ENCODE results near the gene PRRT3.

Gene PRRT3

GRCh38 chr3:9928158-9928557, 24.1 kb downstream of the PRRT3 start:
- no peak overlapping the region for H3K27ac ChIP-seq
- TF ChIP-seq, protein P1, sequence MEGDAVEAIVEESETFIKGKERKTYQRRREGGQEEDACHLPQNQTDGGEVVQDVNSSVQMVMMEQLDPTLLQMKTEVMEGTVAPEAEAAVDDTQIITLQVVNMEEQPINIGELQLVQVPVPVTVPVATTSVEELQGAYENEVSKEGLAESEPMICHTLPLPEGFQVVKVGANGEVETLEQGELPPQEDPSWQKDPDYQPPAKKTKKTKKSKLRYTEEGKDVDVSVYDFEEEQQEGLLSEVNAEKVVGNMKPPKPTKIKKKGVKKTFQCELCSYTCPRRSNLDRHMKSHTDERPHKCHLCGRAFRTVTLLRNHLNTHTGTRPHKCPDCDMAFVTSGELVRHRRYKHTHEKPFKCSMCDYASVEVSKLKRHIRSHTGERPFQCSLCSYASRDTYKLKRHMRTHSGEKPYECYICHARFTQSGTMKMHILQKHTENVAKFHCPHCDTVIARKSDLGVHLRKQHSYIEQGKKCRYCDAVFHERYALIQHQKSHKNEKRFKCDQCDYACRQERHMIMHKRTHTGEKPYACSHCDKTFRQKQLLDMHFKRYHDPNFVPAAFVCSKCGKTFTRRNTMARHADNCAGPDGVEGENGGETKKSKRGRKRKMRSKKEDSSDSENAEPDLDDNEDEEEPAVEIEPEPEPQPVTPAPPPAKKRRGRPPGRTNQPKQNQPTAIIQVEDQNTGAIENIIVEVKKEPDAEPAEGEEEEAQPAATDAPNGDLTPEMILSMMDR (IDR thresholded peaks at IDR 0.05) = no peak
- H3K9me3 ChIP-seq = no peaks in the 10 kb centered on the region
- peaks cover 9 to 10% of the 10 kb centered on the region in 2 experiments for H3K4me1 ChIP-seq (ENCODE audit: control insufficient read depth in 1 of 2, insufficient read depth in 1 of 2, low read depth in 1 of 2, low read length in 1 of 2)
- H3K36me3 ChIP-seq = no peaks in the 10 kb centered on the region
- no peaks in the 10 kb centered on the region for H3K27me3 ChIP-seq
- H3K4me3 ChIP-seq (ENCODE audit: low read depth in 1 of 2, low read length in 1 of 2) = no peak overlapping the region

DNA sequence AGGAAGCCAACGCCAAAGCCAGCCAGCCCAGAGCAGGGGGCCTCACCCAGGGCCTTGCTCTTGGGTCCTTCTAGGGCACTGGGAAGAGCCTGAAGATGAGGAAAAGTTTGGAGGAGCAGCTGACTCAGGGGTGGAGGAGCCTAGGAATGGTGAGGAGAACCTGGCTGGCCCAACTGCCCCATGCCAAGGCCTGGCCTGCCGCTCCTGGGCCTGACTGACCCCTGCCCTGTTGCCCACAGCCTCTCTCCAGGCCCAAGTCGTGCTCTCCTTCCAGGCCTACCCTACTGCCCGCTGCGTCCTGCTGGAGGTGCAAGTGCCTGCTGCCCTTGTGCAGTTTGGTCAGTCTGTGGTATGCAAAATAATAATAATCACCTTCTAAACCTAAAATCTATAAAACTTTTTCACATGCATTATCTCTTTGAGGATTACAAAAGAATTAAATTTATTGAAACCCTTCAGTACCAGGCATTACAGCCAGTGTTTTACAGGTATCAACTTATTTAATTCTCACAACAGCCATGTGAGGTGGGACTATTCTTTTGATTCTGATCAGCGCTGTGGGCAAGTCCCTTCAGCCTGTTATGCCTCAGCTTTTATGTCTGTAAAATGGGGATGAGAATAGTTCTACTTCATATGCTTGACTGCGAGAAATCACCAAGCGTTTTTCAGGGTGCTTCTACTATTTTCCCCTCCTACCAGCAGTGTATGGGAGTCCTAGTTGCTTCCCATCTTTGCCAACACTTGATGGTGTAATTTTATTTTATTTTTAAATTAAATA, 33.8 kb downstream of the PRRT3 start:
- Histone ChIP-seq H3K4me1 (ENCODE audit: control insufficient read depth in 1 of 2, insufficient read depth in 1 of 2, low read depth in 1 of 2, low read length in 1 of 2) (peaks cover 28 to 29% of the 10 kb centered on the region in 2 experiments), H3K9me3 (no peaks in the 10 kb centered on the region), H3K36me3 (no peaks in the 10 kb centered on the region), H3K27me3 (no peaks in the 10 kb centered on the region), H3K4me3 (ENCODE audit: low read depth in 1 of 2, low read length in 1 of 2) (no peak overlapping the region), H3K27ac (no peak overlapping the region)
- TF ChIP-seq, protein P1 (IDR thresholded peaks at IDR 0.05) = no peak

DNA sequence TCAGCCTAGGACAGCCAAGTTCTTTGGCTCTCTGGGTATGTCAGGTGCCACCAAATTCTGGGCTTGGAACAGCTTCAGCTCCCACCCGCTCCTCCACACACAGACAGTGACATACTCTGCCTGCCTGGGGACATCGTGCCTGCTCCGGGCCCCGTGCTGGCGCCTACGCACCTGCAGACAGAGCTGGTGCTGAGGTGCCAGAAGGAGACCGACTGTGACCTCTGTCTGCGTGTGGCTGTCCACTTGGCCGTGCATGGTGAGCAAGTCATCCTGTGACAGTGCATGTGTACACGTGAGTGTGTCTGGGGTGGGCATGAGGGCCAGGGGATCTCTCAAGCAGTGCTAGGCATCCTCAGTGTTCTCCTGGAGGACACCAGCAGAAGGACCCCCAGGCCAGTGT, 34.4 kb downstream of the PRRT3 start:
- TF ChIP-seq, protein P1 (IDR thresholded peaks at IDR 0.05) = no peak
- H3K4me3 ChIP-seq (ENCODE audit: low read depth in 1 of 2, low read length in 1 of 2) = no peak overlapping the region
- no peak overlapping the region for H3K27ac ChIP-seq
- no peaks in the 10 kb centered on the region for H3K27me3 ChIP-seq
- H3K36me3 ChIP-seq = no peaks in the 10 kb centered on the region
- H3K9me3 ChIP-seq = no peaks in the 10 kb centered on the region
- peaks cover 28 to 29% of the 10 kb centered on the region in 2 experiments for H3K4me1 ChIP-seq (ENCODE audit: control insufficient read depth in 1 of 2, insufficient read depth in 1 of 2, low read depth in 1 of 2, low read length in 1 of 2)

- Histone ChIP-seq H3K4me3 (ENCODE audit: low read depth in 1 of 2, low read length in 1 of 2) (peak within 1 kb of the TSS; percentile 66 to 70), H3K27me3 (no peaks in the 10 kb centered on the region), H3K9me3 (no peaks in the 10 kb centered on the region), H3K4me1 (ENCODE audit: control insufficient read depth in 1 of 2, insufficient read depth in 1 of 2, low read depth in 1 of 2, low read length in 1 of 2) (peaks cover 32% of the 10 kb centered on the region in 2 experiments), H3K36me3 (no peaks in the 10 kb centered on the region), H3K27ac (no peak within 1 kb of the TSS)
- TF ChIP-seq, protein P1 (IDR thresholded peaks at IDR 0.05) = no peak
Measured at GRCh38 chr3:9916734-9917680, 35.2 kb downstream of the PRRT3 start, which contains the start of gene IL17RC. Gene IL17RC, plus strand, starts transcription at chr3:9917098. Its CDS starts 218 bp downstream, at chr3:9917316.

GRCh38 chr3:9916346-9916733, 35.9 kb downstream of the PRRT3 start:
- TF ChIP-seq, protein P1 (IDR thresholded peaks at IDR 0.05) = no peak
- Histone ChIP-seq H3K27ac (no peak overlapping the region), H3K4me3 (ENCODE audit: low read depth in 1 of 2, low read length in 1 of 2) (peak overlapping the region; percentile 14 to 70)

More at GRCh38 chr3:9916346-9916733, 35.9 kb downstream of the PRRT3 start:
- Histone ChIP-seq H3K36me3 (no peaks in the 10 kb centered on the region), H3K4me1 (ENCODE audit: control insufficient read depth in 1 of 2, insufficient read depth in 1 of 2, low read depth in 1 of 2, low read length in 1 of 2) (peaks cover 32 to 34% of the 10 kb centered on the region in 2 experiments), H3K27me3 (no peaks in the 10 kb centered on the region), H3K9me3 (no peaks in the 10 kb centered on the region)
